OCI-M1 (cell line): ENCODE results near the gene ARHGAP12.
A peak's percentile ranks its signal among the peaks of the same experiment; 100 is the strongest.

ENCODE experiments used
- DNase-seq: peaks from one replicate; lab custom pipeline; 2025; lab: John Stamatoyannopoulos, UW

Gene ARHGAP12

GRCh38 chr10:31949266-31949665, 20.6 kb upstream of the ARHGAP12 start:
- DNase-seq, result peak; percentile 54

GRCh38 chr10:31948021-31948420, 19.4 kb upstream of the ARHGAP12 start:
- DNase-seq, result no peak

GRCh38 chr10:31947144-31947926, 18.7 kb upstream of the ARHGAP12 start:
- peak; percentile 66 for DNase-seq

- DNase-seq, result no peak
Observed at GRCh38 chr10:31945392-31945791, 16.8 kb upstream of the ARHGAP12 start.

- no peak for DNase-seq
Observed at GRCh38 chr10:31944071-31944433, 15.4 kb upstream of the ARHGAP12 start.

GRCh38 chr10:31942892-31943291, 14.3 kb upstream of the ARHGAP12 start:
- no peak for DNase-seq

GRCh38 chr10:31942435-31942834, 13.8 kb upstream of the ARHGAP12 start:
- DNase-seq, result no peak

GRCh38 chr10:31940839-31941653, 12.4 kb upstream of the ARHGAP12 start:
- DNase-seq, result peak; percentile 30

GRCh38 chr10:31939797-31940708, 11.4 kb upstream of the ARHGAP12 start:
- no peak for DNase-seq

- no peak for DNase-seq
Observed at GRCh38 chr10:31937371-31937770, 8.7 kb upstream of the ARHGAP12 start.

- DNase-seq, result peak; percentile 11
Observed at GRCh38 chr10:31936933-31937332, 8.3 kb upstream of the ARHGAP12 start.

- DNase-seq, result no peak
Observed at GRCh38 chr10:31936086-31936485, 7.5 kb upstream of the ARHGAP12 start.

GRCh38 chr10:31935678-31936077, 7.0 kb upstream of the ARHGAP12 start:
- DNase-seq, result no peak

GRCh38 chr10:31932838-31933237, 4.2 kb upstream of the ARHGAP12 start:
- no peak for DNase-seq

- DNase-seq, result no peak
Observed at GRCh38 chr10:31930856-31931255, 2.2 kb upstream of the ARHGAP12 start.

- peak; percentile 81 for DNase-seq
Observed at GRCh38 chr10:31930023-31930751, 1.6 kb upstream of the ARHGAP12 start.

GRCh38 chr10:31929261-31930022, 811 bp upstream of the ARHGAP12 start:
- peak; percentile 69 for DNase-seq

- peak; percentile 75 for DNase-seq
Observed at GRCh38 chr10:31927884-31928548, 615 bp downstream of the ARHGAP12 start.

GRCh38 chr10:31927565-31927883, 1.1 kb downstream of the ARHGAP12 start:
- no peak for DNase-seq
